OCI-LY3 (cell line): ENCODE measurements around the gene HLA-DQB1.
"Not testable (repeated sequence)": the region's sequence is repeated elsewhere in the genome, so short reads cannot be mapped to it uniquely, and the experiment has no call there.

Experiments
- H2AFZ ChIP-seq: fragments of 200-600, 300-600 bp; shearing (Covaris generic); 2 replicates; pipeline ENCODE4 v1.6.0; 2014; ENCODE audit warnings: antibody characterized with exemption, low read depth, low read length
- H3K27ac ChIP-seq: fragments of 200-600, 300-600 bp; sonication (generic); 2 replicates; pipeline ENCODE4 v1.5.1; 2014; ENCODE audit warnings: mild to moderate bottlenecking, low read length, moderate library complexity, mixed read lengths
- H3K27me3 ChIP-seq: fragments of 200-600, 300-600 bp; sonication (generic); 2 replicates; pipeline ENCODE4 v1.6.1; 2014; ENCODE audit warnings: low read depth, low read length, mixed read lengths
- H3K36me3 ChIP-seq: fragments of 200-600, 300-600 bp; sonication (generic); replicated peaks from 2 replicates; pipeline ENCODE3; 2014; ENCODE audit warnings: low read depth, low read length, mixed read lengths
- H3K4me1 ChIP-seq: fragments of 300-600, 200-600 bp; sonication (generic); 2 replicates; pipeline ENCODE4 v1.6.1; 2014; ENCODE audit warnings: low read length, mixed read lengths
- H3K4me2 ChIP-seq: fragments of 200-600, 300-600 bp; sonication (generic); 2 replicates; pipeline ENCODE4 v1.6.1; 2014; ENCODE audit warnings: low read length, mixed read lengths
- H3K4me3 ChIP-seq: fragments of 300-600, 200-600 bp; sonication (generic); 2 replicates; pipeline ENCODE4 v1.5.1; 2014; ENCODE audit warnings: antibody characterized with exemption, mild to moderate bottlenecking, low read length, moderate library complexity
- H3K79me2 ChIP-seq: fragments of 300-600, 200-600 bp; shearing (Covaris generic); 2 replicates; pipeline ENCODE4 v1.6.1; 2014; ENCODE audit warnings: mild to moderate bottlenecking, low read length, mixed read lengths
- H3K9ac ChIP-seq: fragments of 300-600, 200-600 bp; shearing (Covaris generic); 2 replicates; pipeline ENCODE4 v1.6.0; 2014; ENCODE audit warnings: mild to moderate bottlenecking, low read length, moderate library complexity
- H3K9me3 ChIP-seq: fragments of 200-600, 300-600 bp; shearing (Covaris generic); 2 replicates; pipeline ENCODE4 v1.6.1; 2014; ENCODE audit warnings: low read length, mixed read lengths; ENCODE audit not compliant: insufficient read depth
- H4K20me1 ChIP-seq: fragments of 200-600, 300-600 bp; sonication (generic); 2 replicates; pipeline ENCODE4 v1.6.1; 2016; ENCODE audit warnings: low read length, mixed read lengths; ENCODE audit not compliant: insufficient read depth
- EZH2phosphoT487 ChIP-seq: fragments of 200-600 bp; shearing (Covaris generic); IDR thresholded peaks from 2 replicates; pipeline ENCODE4 v1.6.1; 2018; ENCODE audit warnings: antibody characterized with exemption, mixed run types, low read depth
- TF ChIP-seq, protein P1 (sequence below): fragments of 200-600, 300-600 bp; sonication (generic); IDR thresholded peaks from 2 replicates; pipeline ENCODE4 v1.5.1; 2014; ENCODE audit warnings: antibody characterized with exemption, low read length, low read depth

The HLA-DQB1 gene

DNA sequence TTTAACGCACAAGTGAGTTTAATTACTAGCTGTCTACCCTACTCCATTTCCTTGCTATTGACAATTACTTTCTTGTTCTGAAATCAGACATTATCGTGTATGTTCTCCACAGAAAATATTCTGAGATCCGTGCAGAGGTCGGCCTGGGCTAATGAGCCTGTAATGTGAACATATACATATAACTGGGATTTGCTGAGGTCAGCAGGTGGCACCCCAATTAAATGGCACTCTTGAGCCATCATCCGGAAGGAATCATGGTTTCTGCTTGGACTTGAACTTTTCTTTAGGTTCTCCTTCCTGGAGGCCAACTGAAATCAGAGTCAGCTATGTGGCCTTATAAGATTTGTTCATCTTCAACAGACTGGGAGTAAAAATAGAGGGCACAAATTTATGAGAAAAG is 3.6 kb downstream of the HLA-DQB1 start:
- Histone ChIP-seq H3K4me1 (peaks cover 8% of the 10 kb centered on the region), H3K79me2 (peaks cover 13% of the 10 kb centered on the region), H3K27ac (no peak overlapping the region), H4K20me1 (no peaks in the 10 kb centered on the region), H3K9me3 (no peaks in the 10 kb centered on the region), H3K9ac (no peak overlapping the region), H3K4me2 (no peak overlapping the region), H3K27me3 (no peaks in the 10 kb centered on the region), H3K36me3 (peaks cover 4% of the 10 kb centered on the region), H2AFZ (no peak overlapping the region), H3K4me3 (no peak overlapping the region)
- TF ChIP-seq, protein P1, sequence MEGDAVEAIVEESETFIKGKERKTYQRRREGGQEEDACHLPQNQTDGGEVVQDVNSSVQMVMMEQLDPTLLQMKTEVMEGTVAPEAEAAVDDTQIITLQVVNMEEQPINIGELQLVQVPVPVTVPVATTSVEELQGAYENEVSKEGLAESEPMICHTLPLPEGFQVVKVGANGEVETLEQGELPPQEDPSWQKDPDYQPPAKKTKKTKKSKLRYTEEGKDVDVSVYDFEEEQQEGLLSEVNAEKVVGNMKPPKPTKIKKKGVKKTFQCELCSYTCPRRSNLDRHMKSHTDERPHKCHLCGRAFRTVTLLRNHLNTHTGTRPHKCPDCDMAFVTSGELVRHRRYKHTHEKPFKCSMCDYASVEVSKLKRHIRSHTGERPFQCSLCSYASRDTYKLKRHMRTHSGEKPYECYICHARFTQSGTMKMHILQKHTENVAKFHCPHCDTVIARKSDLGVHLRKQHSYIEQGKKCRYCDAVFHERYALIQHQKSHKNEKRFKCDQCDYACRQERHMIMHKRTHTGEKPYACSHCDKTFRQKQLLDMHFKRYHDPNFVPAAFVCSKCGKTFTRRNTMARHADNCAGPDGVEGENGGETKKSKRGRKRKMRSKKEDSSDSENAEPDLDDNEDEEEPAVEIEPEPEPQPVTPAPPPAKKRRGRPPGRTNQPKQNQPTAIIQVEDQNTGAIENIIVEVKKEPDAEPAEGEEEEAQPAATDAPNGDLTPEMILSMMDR = no peak

DNA sequence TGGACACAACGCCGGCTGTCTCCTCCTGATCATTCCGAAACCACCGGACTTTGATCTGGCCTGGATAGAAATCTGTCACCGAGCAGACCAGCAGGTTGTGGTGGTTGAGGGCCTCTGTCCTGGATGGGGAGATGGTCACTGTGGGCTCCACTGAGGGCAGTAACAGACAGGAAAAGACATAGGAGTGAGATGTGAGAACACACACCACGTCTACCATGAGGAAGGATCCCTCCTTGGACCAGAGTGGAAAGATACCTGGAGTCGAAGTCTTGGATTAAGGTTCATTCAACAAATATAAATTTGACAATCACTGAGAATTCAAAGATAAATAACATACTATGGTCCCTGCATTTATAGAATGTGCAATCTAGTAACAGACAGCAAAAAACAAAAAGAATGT is 4.4 kb downstream of the HLA-DQB1 start:
- H3K9me3 ChIP-seq = no peaks in the 10 kb centered on the region
- peaks cover 5% of the 10 kb centered on the region for H3K4me1 ChIP-seq
- no peaks in the 10 kb centered on the region for H3K27me3 ChIP-seq
- H4K20me1 ChIP-seq = no peaks in the 10 kb centered on the region
- H3K4me2 ChIP-seq = no peak overlapping the region
- H3K4me3 ChIP-seq = no peak overlapping the region
- TF ChIP-seq, protein P1 = no peak
- no peak for TF ChIP-seq EZH2phosphoT487
- H3K36me3 ChIP-seq = peaks cover 4% of the 10 kb centered on the region
- no peak overlapping the region for H2AFZ ChIP-seq
- H3K27ac ChIP-seq = no peak overlapping the region
- peaks cover 13% of the 10 kb centered on the region for H3K79me2 ChIP-seq
- H3K9ac ChIP-seq = no peak overlapping the region

DNA sequence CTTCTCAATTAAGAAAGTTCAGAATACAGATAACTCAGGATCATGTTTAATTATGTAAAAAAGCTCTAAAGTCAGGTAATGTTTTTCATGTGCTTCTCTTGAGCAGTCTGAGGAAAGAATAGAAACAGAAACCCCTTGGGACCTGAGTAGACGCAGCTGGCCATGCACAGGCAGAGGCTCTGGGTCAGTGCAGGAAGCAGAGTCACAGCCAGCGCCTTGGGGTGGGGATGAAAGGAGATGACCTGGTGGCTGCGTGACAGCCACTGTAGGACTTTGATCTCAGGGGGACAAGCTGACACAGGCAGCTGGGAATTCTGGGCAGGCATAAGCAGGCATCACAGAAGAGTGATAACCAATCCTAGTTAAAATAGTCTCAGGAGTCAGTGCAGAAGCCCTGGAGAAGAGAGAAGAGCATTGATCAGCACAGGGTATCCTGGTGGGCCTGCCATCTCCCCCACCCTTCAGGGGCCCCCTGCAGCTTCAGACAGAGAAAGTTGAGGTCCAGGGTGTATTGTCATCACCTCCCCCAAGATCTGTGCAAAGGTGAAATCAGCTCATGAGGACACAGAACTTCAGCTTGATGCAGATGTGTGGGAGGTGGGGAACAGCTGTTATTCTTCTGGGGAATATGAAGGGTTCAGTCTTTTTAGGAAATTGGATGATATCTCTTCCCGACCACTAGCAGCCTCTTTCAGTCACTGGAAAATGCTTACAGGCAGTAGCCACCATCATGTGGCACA is 6.4 kb downstream of the HLA-DQB1 start:
- no peak overlapping the region for H2AFZ ChIP-seq
- peaks cover 4% of the 10 kb centered on the region for H3K36me3 ChIP-seq
- no peak overlapping the region for H3K4me2 ChIP-seq
- H3K27me3 ChIP-seq = no peaks in the 10 kb centered on the region
- H3K9ac ChIP-seq = no peak overlapping the region
- H4K20me1 ChIP-seq = no peaks in the 10 kb centered on the region
- no peak for TF ChIP-seq EZH2phosphoT487
- TF ChIP-seq, protein P1 = no peak
- peaks cover 5% of the 10 kb centered on the region for H3K4me1 ChIP-seq
- H3K4me3 ChIP-seq = no peak overlapping the region
- H3K27ac ChIP-seq = no peak overlapping the region
- no peaks in the 10 kb centered on the region; the same call in 1 of the 2 replicates for H3K79me2 ChIP-seq
- H3K9me3 ChIP-seq = no peaks in the 10 kb centered on the region

DNA sequence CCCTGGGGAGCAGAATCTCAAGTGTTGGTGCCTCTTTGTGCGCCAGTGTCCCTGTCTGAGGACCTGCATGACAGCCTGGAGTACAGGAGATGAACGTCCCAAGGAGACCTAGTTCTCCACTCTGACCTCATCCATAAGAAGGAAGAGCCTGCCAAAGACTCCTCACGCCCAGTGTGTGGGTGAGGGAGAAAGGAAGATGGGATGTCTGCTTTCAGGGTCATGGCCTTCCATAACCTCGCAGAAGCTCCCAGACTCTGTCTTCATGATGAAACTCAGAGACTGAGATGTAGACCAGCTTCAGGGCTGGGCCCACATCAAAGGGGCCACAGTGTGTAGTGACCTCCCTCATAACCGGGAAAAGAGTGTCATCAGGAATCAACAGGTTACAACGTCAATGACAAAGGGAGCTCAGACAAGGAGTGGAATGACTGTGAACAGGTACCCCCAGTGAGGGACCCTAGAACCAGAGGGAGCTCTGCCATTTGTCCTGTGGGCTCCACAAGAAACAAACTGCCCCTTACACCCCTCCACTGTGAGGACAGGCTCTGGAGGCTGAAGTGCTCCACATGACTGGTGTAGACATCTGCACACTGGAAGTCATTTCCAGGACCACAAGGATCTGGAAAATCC is 8.1 kb downstream of the HLA-DQB1 start:
- Histone ChIP-seq H3K4me2 (no peak overlapping the region), H3K27ac (no peak overlapping the region), H3K9me3 (no peaks in the 10 kb centered on the region), H3K36me3 (peaks cover 4% of the 10 kb centered on the region), H3K27me3 (no peaks in the 10 kb centered on the region), H4K20me1 (no peaks in the 10 kb centered on the region), H3K4me3 (no peak overlapping the region), H2AFZ (no peak overlapping the region), H3K4me1 (peaks cover 5% of the 10 kb centered on the region), H3K79me2 (no peaks in the 10 kb centered on the region), H3K9ac (no peak overlapping the region)
- TF ChIP-seq, protein P1 = no peak
- TF ChIP-seq EZH2phosphoT487 = no peak

DNA sequence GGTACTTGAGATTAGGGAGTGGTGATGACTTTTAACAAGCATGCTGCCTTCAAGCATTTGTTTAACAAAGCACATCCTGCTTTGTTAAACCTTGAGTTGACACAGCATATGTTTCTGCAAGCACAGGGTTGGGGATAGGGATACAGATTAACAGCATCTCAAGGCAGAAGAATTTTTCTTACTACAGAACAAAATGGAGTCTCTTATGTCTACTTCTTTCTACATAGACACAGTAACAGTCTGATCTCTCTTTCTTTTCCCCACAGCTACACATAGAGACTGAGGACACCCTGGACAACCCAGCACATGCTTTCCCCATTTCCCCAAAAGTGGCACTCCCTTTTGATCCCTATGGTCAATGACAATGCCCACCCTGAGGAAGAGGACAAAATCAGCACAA is 8.6 kb downstream of the HLA-DQB1 start:
- not testable (repeated sequence) for H3K4me3 ChIP-seq, H3K79me2 ChIP-seq, H3K9ac ChIP-seq, H3K27me3 ChIP-seq, H3K27ac ChIP-seq, H3K4me2 ChIP-seq, H4K20me1 ChIP-seq, H3K36me3 ChIP-seq, H3K4me1 ChIP-seq, H2AFZ ChIP-seq, H3K9me3 ChIP-seq

DNA sequence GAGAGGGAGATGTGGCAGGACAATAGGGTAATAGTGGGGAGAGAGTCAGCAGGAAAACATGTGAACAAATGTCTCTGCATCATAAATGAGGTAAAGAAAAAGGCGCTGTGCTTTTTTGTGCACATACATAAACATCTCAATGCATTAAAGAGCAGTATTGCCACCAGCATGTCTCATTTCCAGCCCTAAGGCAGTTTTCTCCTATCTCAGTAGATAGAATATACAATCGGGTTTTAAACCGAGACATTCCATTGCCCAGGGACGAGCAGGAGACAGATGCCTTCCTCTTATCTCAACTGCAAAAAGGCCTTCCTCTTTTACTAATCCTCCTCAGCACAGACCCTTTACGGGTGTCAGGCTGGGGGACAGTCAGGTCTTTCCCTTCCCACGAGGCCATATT is 9.1 kb downstream of the HLA-DQB1 start:
- not testable (repeated sequence) for H3K4me1 ChIP-seq, H3K27ac ChIP-seq, H3K27me3 ChIP-seq, H3K79me2 ChIP-seq, H4K20me1 ChIP-seq, H3K4me2 ChIP-seq, H2AFZ ChIP-seq, H3K4me3 ChIP-seq, H3K36me3 ChIP-seq, H3K9ac ChIP-seq, H3K9me3 ChIP-seq
